Prostate gland (tissue), 2 donors: Measurements from ENCODE around the gene JAKMIP2.

Source experiments
- POLR2A ChIP-seq: fragments of 450-650 bp; IDR thresholded peaks from one replicate; pipeline ENCODE4 v1.6.1; 2016; ENCODE audit warnings: antibody characterized with exemption, mild to moderate bottlenecking
- POLR2AphosphoS5 ChIP-seq: sonication (generic); formaldehyde crosslinking; IDR thresholded peaks from one replicate; pipeline ENCODE4 v1.6.1; 2017; ENCODE audit warnings: antibody characterized with exemption
- TF ChIP-seq, protein P1 (sequence below), 4 experiments: fragments of 200-600 bp in 2 of 4; fragments of 450-650 bp in 2 of 4; sonication (generic) in 2 of 4; IDR thresholded peaks; 1 replicate in 3 of 4; 2 replicates in 1 of 4; pipeline ENCODE4 v1.5.1; 2016 to 2019; ENCODE audit warnings: antibody characterized with exemption in 4 of 4, mild to moderate bottlenecking in 2 of 4, moderate library complexity in 2 of 4

DNA sequence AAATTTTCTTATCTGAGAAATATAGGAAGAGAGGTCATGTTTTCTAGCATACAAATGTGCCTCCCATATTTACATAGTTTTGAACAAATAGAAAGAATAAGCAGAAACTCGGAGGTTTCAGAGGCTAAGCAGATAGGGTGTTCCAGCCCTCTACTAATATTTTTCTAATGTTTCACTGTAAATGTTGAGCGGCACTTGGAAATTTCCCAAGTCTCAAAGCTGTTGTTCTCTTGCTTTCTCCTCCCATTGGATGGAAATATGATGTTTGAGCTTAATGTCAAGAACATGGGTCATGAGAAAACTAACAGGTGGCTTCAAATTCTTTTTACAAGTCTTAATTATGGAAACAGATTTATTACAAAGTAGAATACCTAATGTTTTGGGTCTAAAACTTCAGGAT is 43.8 kb upstream of the JAKMIP2 start:
- TF ChIP-seq, protein P1, sequence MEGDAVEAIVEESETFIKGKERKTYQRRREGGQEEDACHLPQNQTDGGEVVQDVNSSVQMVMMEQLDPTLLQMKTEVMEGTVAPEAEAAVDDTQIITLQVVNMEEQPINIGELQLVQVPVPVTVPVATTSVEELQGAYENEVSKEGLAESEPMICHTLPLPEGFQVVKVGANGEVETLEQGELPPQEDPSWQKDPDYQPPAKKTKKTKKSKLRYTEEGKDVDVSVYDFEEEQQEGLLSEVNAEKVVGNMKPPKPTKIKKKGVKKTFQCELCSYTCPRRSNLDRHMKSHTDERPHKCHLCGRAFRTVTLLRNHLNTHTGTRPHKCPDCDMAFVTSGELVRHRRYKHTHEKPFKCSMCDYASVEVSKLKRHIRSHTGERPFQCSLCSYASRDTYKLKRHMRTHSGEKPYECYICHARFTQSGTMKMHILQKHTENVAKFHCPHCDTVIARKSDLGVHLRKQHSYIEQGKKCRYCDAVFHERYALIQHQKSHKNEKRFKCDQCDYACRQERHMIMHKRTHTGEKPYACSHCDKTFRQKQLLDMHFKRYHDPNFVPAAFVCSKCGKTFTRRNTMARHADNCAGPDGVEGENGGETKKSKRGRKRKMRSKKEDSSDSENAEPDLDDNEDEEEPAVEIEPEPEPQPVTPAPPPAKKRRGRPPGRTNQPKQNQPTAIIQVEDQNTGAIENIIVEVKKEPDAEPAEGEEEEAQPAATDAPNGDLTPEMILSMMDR (IDR thresholded peaks at IDR 0.05), result no peak
- TF ChIP-seq POLR2A (no peak), POLR2AphosphoS5 (no peak)
